ENCODE data around the gene SLC35F6.

SLC35F6 gene

GRCh38 chr2:26764078-26764887, at the start of gene SLC35F6:
SLC35F6 (plus strand) TSS chr2:26764284; CDS start chr2:26764350, 66 bp downstream.
- peak; percentile 16 for DNase-seq

- no peak for DNase-seq
These were observed 48.4 kb upstream of the SLC35F6 start for GRCh38 chr2:26715528-26716270.

DNA sequence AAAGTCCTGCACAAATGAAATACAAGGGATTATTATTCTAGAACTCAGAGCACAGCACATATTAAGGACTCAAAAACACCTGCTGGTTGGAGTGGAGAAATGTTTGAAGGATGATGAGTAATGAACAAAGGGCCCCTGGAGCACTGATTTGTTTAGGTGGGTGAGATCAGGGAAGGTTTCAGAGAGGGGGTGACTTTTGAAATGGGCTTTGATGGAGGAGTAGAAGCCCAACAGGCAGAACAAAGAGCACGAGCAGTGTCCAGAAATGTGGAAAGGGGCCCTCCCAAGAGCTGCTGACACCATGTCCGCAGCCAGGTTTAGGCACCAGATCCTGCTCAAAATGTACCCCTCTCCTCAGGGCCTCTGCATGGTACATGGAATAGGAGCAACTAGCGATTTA, 47.7 kb upstream of the SLC35F6 start:
- no peak for DNase-seq

- no peak for DNase-seq
These were observed 47.3 kb upstream of the SLC35F6 start for GRCh38 chr2:26716769-26717168.

- DNase-seq: no peak
These were observed 46.7 kb upstream of the SLC35F6 start for GRCh38 chr2:26717362-26717761.

GRCh38 chr2:26718949-26719686, 45.0 kb upstream of the SLC35F6 start:
- DNase-seq: no peak

- peak; percentile 59 for DNase-seq
These were observed 43.6 kb upstream of the SLC35F6 start for GRCh38 chr2:26720322-26721114.

DNA sequence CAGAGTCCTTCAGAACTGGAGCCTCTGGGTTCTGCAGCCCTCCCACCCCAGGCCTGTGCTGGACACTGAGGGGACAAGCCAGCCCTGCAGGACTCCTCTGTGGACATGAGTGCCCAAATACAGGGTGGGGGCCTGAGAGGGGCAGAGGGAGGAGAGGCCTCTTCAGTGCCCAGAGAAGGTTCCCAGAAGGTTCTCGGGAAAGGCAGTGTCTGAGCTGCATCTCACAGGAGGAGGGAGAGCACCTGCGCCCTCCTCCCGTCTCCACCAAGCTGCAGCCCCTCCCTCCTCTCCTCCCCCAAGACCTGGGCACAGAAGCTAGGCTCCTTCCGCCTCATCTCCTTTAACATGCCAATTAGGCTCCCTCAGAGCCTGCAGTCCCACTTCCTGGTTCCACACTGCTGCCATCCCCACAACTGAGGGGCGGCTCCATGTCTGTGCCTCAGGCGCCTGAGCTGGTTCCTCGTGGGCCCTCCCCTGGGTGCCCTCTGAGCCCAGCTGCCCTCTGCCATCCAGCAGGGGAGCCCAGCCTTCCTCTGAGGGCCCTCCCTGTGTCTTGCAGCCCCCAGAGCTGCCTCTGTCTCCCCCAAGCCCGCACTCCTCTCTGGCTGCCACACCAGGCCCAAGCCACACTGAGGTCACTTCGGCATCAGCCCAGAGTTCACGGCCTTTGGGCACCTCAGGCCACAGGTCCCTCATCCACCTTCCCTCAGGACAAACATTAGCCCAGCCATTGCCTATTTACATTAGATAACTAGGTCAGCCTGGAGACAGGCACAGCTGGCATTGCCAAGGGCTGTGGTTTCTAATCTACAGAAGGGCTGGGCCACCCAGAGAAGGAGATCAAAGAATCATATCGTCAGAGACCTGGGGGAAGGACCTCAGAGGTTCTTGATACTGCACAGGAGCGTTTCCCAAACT, 42.7 kb upstream of the SLC35F6 start:
- peak; percentile 65 for DNase-seq

GRCh38 chr2:26722328-26722727, 41.8 kb upstream of the SLC35F6 start:
- no peak for DNase-seq

GRCh38 chr2:26722911-26723310, 41.2 kb upstream of the SLC35F6 start:
- DNase-seq: no peak

DNA sequence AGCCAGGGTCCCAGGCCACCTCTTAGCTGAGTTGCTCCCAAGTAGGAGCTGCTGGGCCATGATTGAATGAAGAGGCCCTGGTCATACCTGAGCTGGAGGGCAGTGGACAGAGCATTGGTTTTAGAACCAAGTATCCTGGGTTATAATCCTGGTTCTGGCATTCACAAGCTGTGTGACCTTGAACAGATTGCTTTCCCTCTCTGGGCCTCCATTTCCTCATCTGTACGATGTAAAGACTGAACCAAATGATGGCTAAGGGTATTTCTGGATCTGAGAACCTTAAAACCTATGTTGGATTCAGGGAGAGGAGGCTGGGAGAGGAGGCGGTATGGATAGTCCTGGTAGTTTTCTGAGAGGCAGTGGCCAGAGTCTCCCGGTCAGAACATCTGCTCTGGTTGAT, 40.6 kb upstream of the SLC35F6 start:
- no peak for DNase-seq

DNA sequence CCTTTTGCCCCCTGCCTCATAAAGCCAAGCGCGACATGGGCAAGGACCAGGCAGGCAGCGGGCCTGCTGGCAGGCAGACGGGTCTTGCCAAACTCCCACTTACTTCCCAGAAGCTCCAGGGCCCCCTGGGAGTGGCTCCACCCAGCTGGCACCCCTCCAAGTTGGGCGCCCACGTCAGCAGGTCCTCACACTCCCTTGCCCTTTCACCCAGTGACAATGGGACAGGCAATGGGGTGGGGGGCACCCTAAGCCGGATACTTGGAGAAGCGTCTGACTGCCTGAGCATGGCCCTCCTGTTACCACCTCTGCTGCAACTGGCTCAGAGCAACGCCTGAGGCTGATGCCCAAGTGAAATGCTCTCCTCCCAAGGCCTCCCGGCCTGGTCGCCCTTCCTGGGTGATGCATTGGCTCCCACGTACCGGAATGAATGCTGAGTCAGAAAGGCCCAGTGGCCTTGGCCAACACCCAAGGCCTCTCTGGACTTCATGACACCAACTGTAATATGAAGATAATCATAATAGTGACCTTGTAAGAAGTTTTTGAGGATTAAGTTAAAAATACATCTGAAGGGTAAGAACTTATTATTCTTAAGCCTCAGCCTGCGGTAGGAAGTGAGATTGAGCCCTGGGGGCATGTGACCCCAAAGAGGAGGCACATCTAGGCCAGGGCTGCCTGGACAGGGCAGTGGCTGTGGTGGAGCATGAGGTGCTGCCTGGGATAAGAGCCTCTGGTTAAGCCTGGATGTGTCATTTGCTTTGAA, 39.9 kb upstream of the SLC35F6 start:
- no peak for DNase-seq

GRCh38 chr2:26724784-26725520, 39.1 kb upstream of the SLC35F6 start:
- no peak for DNase-seq

DNA sequence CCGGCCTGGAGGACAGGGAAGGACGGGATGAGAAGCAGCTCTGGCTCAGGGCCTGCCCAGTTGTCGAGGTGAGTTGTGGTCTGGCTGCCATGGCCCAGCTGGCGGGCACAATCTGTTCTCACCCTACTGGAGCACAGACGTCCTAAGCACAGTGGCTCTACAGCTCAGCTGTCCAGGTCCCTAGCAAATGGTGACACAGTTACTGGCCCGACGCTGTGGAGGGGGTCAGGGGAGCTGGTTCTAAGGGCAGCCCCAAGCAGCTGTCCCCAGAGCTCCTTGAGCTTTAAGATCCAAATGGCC, 38.6 kb upstream of the SLC35F6 start:
- no peak for DNase-seq

DNA sequence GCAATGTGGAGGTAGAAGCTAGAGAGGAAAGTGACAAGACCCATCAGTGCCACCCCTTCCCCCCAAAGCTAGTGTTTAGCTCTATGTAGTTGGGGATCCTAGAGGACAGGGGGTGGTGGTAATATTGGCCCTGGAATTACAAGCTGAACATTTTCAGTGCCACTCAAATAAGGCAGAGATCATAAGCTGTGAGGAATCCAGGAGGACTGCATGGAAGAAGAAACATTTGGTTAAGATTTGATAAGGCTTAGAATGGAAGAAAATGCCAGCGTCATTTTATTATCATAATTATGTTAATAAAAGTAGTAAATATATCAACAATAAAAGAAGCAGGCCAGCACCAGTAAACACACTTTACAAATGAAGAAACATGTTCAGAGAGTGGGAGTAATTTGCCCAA, 37.9 kb upstream of the SLC35F6 start:
- no peak for DNase-seq

- DNase-seq: no peak
These were observed 36.2 kb upstream of the SLC35F6 start for GRCh38 chr2:26727641-26728561.

DNA sequence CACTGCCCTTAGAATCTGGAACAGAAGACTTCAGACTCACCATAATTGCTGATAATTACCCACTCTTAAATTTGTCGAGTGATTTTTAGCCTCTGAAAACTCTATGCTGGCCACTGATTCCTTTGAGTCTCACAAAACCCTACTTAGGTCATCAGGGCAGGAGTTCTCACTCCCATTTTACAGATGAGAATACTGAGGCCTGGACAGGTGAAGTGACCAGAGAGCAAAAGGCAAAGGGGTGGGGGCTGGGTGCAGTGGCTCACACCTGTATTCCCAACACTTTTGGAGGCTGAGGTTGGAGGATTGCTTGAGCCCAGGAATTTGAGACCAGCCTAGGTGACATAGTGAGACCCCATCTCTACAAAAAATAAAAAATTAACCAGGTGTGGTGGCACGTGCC, 34.8 kb upstream of the SLC35F6 start:
- no peak for DNase-seq

GRCh38 chr2:26730549-26731344, 33.3 kb upstream of the SLC35F6 start:
- no peak for DNase-seq
